ENCODE results near the gene PIGW. TPM values are rescaled to one million over a fixed set of nuclear protein-coding genes. Genes with fewer than 3 reads are reported as not detected.

The PIGW gene
- total and polyA plus RNA-seq, 10 of the 15 experiments (the other 5 are each of a cell fraction or from before 2014, with no cell fraction given), result 6.0 to 31.5 (median 13.8) TPM

DNA sequence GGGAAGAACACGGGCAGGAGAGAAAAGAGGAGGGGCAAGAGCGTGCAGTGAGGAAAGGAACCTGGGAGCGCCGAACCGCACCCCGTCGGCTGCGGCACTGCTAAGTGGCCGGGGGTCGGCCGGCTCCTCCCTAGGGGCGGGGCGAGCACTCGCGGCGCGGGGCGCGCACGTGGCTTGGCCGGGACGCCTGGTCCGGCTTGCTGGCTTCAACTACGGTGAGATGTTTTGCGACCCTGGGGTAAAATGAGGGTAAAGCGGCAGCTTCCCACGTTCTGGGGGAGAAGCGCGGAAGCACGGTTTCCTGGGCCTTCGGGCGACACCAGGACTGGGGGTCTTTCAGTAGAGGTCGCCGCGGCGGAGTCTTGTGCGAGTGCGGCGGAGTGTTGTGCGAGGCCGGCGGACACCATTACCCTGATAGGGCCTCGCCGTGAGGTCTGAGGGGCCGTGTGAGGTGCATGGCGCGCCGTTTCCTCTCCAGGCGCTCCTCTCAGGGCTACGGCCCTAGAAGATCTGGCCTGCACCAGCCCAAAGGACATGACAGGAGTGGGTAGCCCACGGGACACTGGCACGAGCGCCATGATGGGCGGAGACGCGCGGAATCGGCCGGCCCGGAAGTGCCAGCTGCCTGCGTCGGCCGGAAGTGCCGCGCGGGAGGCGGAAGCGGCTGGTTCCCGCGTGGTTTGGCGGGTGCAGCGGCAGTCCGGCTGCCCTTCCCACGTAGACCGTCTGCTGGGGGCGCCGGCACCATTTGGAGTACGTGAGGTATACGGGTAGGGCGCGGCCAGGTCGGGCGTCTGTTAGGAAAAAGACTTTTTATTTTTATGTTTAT, at the start of gene PIGW, which contains the start of gene MYO19 (continued):
- TF ChIP-seq, protein P1, sequence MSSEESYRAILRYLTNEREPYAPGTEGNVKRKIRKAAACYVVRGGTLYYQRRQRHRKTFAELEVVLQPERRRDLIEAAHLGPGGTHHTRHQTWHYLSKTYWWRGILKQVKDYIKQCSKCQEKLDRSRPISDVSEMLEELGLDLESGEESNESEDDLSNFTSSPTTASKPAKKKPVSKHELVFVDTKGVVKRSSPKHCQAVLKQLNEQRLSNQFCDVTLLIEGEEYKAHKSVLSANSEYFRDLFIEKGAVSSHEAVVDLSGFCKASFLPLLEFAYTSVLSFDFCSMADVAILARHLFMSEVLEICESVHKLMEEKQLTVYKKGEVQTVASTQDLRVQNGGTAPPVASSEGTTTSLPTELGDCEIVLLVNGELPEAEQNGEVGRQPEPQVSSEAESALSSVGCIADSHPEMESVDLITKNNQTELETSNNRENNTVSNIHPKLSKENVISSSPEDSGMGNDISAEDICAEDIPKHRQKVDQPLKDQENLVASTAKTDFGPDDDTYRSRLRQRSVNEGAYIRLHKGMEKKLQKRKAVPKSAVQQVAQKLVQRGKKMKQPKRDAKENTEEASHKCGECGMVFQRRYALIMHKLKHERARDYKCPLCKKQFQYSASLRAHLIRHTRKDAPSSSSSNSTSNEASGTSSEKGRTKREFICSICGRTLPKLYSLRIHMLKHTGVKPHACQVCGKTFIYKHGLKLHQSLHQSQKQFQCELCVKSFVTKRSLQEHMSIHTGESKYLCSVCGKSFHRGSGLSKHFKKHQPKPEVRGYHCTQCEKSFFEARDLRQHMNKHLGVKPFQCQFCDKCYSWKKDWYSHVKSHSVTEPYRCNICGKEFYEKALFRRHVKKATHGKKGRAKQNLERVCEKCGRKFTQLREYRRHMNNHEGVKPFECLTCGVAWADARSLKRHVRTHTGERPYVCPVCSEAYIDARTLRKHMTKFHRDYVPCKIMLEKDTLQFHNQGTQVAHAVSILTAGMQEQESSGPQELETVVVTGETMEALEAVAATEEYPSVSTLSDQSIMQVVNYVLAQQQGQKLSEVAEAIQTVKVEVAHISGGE (CRISPR knock-in tag; IDR thresholded peaks at IDR 0.05), result peak; percentile 40; the same call in 1 of the 2 replicates
- TF ChIP-seq IKZF1 (conservative IDR thresholded peaks at IDR 0.05) (peak; percentile 73), SUZ12 (IDR thresholded peaks at IDR 0.05; ENCODE audit: unreplicated experiment) (no peak), EED (IDR thresholded peaks at IDR 0.05; ENCODE audit: low read depth) (no peak)
- TF ChIP-seq, protein P2, sequence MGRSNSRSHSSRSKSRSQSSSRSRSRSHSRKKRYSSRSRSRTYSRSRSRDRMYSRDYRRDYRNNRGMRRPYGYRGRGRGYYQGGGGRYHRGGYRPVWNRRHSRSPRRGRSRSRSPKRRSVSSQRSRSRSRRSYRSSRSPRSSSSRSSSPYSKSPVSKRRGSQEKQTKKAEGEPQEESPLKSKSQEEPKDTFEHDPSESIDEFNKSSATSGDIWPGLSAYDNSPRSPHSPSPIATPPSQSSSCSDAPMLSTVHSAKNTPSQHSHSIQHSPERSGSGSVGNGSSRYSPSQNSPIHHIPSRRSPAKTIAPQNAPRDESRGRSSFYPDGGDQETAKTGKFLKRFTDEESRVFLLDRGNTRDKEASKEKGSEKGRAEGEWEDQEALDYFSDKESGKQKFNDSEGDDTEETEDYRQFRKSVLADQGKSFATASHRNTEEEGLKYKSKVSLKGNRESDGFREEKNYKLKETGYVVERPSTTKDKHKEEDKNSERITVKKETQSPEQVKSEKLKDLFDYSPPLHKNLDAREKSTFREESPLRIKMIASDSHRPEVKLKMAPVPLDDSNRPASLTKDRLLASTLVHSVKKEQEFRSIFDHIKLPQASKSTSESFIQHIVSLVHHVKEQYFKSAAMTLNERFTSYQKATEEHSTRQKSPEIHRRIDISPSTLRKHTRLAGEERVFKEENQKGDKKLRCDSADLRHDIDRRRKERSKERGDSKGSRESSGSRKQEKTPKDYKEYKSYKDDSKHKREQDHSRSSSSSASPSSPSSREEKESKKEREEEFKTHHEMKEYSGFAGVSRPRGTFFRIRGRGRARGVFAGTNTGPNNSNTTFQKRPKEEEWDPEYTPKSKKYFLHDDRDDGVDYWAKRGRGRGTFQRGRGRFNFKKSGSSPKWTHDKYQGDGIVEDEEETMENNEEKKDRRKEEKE (IDR thresholded peaks at IDR 0.05), result no peak
- TF ChIP-seq, protein P3, sequence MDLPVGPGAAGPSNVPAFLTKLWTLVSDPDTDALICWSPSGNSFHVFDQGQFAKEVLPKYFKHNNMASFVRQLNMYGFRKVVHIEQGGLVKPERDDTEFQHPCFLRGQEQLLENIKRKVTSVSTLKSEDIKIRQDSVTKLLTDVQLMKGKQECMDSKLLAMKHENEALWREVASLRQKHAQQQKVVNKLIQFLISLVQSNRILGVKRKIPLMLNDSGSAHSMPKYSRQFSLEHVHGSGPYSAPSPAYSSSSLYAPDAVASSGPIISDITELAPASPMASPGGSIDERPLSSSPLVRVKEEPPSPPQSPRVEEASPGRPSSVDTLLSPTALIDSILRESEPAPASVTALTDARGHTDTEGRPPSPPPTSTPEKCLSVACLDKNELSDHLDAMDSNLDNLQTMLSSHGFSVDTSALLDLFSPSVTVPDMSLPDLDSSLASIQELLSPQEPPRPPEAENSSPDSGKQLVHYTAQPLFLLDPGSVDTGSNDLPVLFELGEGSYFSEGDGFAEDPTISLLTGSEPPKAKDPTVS (IDR thresholded peaks at IDR 0.05; ENCODE audit: low read depth, low read length), result no peak
- TF ChIP-seq, protein P4, sequence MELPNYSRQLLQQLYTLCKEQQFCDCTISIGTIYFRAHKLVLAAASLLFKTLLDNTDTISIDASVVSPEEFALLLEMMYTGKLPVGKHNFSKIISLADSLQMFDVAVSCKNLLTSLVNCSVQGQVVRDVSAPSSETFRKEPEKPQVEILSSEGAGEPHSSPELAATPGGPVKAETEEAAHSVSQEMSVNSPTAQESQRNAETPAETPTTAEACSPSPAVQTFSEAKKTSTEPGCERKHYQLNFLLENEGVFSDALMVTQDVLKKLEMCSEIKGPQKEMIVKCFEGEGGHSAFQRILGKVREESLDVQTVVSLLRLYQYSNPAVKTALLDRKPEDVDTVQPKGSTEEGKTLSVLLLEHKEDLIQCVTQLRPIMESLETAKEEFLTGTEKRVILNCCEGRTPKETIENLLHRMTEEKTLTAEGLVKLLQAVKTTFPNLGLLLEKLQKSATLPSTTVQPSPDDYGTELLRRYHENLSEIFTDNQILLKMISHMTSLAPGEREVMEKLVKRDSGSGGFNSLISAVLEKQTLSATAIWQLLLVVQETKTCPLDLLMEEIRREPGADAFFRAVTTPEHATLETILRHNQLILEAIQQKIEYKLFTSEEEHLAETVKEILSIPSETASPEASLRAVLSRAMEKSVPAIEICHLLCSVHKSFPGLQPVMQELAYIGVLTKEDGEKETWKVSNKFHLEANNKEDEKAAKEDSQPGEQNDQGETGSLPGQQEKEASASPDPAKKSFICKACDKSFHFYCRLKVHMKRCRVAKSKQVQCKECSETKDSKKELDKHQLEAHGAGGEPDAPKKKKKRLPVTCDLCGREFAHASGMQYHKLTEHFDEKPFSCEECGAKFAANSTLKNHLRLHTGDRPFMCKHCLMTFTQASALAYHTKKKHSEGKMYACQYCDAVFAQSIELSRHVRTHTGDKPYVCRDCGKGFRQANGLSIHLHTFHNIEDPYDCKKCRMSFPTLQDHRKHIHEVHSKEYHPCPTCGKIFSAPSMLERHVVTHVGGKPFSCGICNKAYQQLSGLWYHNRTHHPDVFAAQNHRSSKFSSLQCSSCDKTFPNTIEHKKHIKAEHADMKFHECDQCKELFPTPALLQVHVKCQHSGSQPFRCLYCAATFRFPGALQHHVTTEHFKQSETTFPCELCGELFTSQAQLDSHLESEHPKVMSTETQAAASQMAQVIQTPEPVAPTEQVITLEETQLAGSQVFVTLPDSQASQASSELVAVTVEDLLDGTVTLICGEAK (IDR thresholded peaks at IDR 0.05; ENCODE audit: borderline replicate concordance), result peak; percentile 91
- TF ChIP-seq, protein P5, sequence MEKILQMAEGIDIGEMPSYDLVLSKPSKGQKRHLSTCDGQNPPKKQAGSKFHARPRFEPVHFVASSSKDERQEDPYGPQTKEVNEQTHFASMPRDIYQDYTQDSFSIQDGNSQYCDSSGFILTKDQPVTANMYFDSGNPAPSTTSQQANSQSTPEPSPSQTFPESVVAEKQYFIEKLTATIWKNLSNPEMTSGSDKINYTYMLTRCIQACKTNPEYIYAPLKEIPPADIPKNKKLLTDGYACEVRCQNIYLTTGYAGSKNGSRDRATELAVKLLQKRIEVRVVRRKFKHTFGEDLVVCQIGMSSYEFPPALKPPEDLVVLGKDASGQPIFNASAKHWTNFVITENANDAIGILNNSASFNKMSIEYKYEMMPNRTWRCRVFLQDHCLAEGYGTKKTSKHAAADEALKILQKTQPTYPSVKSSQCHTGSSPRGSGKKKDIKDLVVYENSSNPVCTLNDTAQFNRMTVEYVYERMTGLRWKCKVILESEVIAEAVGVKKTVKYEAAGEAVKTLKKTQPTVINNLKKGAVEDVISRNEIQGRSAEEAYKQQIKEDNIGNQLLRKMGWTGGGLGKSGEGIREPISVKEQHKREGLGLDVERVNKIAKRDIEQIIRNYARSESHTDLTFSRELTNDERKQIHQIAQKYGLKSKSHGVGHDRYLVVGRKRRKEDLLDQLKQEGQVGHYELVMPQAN (conservative IDR thresholded peaks at IDR 0.05), result peak; percentile 94
